DND-41 (cell line): ENCODE results near the gene GNAS.

Source experiments
- ATAC-seq: fragments of 200-7000 bp; cut with Tn5 transposase; 3 replicates; pipeline ENCODE4 v1.9.1; 2021; ENCODE audit warnings: low read depth; ENCODE audit not compliant: insufficient read depth
- DNase-seq: peaks from one replicate; pipeline ENCODE4 v3.0.0-alpha.2; 2020
- H2AFZ ChIP-seq: 2 replicates; pipeline ENCODE4 v1.6.0; 2012; ENCODE audit warnings: low read depth, low read length
- H3K27ac ChIP-seq: 2 replicates; pipeline ENCODE4 v1.5.1; 2012; ENCODE audit warnings: low read length, inconsistent platforms
- H3K27me3 ChIP-seq: fragments of 200-600 bp; sonication (generic); 2 replicates; pipeline ENCODE4 v1.6.0; 2012; ENCODE audit warnings: low read length, mild to moderate bottlenecking, inconsistent platforms; ENCODE audit not compliant: insufficient read depth, poor library complexity
- H3K36me3 ChIP-seq: 2 replicates; pipeline ENCODE4 v1.5.1; 2012; ENCODE audit warnings: low read length, inconsistent platforms; ENCODE audit not compliant: insufficient read depth
- H3K4me1 ChIP-seq: 2 replicates; pipeline ENCODE4 v1.5.1; 2012; ENCODE audit warnings: mild to moderate bottlenecking, low read length; ENCODE audit not compliant: insufficient read depth
- H3K4me2 ChIP-seq: 2 replicates; pipeline ENCODE4 v1.6.0; 2012; ENCODE audit warnings: mild to moderate bottlenecking, moderate library complexity, low read length, inconsistent platforms; ENCODE audit not compliant: insufficient read depth
- H3K4me3 ChIP-seq, 2 experiments: fragments of 200-600 bp in 1 of 2; shearing (Covaris generic) in 1 of 2; 2 replicates each; pipeline ENCODE4 v1.5.1; 2012 to 2016; ENCODE audit warnings: inconsistent platforms in 2 of 2, low read length in 2 of 2, mild to moderate bottlenecking in 2 of 2, low read depth in 1 of 2, moderate library complexity in 1 of 2
- H3K79me2 ChIP-seq: 2 replicates; pipeline ENCODE4 v1.6.0; 2012; ENCODE audit warnings: low read length, inconsistent platforms; ENCODE audit not compliant: insufficient read depth
- H3K9ac ChIP-seq: 2 replicates; pipeline ENCODE4 v1.6.0; 2012; ENCODE audit warnings: low read depth, mild to moderate bottlenecking, inconsistent platforms, low read length, moderate library complexity
- H3K9me3 ChIP-seq: 2 replicates; pipeline ENCODE4 v1.5.1; 2012; ENCODE audit warnings: low read length, moderate library complexity, mild to moderate bottlenecking, inconsistent platforms; ENCODE audit not compliant: insufficient read depth, severe bottlenecking
- H4K20me1 ChIP-seq: 2 replicates; pipeline ENCODE4 v1.6.0; 2012; ENCODE audit warnings: low read length; ENCODE audit not compliant: insufficient read depth
- CTCF ChIP-seq: IDR thresholded peaks from 2 replicates; pipeline ENCODE4 v1.5.1; 2012; ENCODE audit warnings: borderline replicate concordance, low read length, moderate library complexity, mild to moderate bottlenecking; ENCODE audit not compliant: poor library complexity, severe bottlenecking; ENCODE audit errors: extremely low read depth
- EZH2 ChIP-seq: IDR thresholded peaks from 3 replicates; pipeline ENCODE4 v1.6.1; 2012; ENCODE audit warnings: borderline replicate concordance, low read depth, mild to moderate bottlenecking, moderate library complexity, low read length, inconsistent platforms; ENCODE audit not compliant: severe bottlenecking

The GNAS gene

GRCh38 chr20:58913079-58913478 lies 60.6 kb downstream of the GNAS start:
- H3K9ac ChIP-seq: no peak overlapping the region
- H3K9me3 ChIP-seq: no peaks in the 10 kb centered on the region
- peaks cover 36% of the 10 kb centered on the region for H3K36me3 ChIP-seq
- peaks cover 29% of the 10 kb centered on the region for H4K20me1 ChIP-seq
- TF ChIP-seq CTCF (no peak), EZH2 (no peak)
- H3K27ac ChIP-seq: no peak overlapping the region
- no peaks in the 10 kb centered on the region for H3K4me1 ChIP-seq
- peak; percentile 14; the same call in 1 of the 3 replicates for ATAC-seq
- no peak overlapping the region for H2AFZ ChIP-seq
- DNase-seq: no peak
- H3K27me3 ChIP-seq: no peaks in the 10 kb centered on the region
- no peaks in the 10 kb centered on the region for H3K79me2 ChIP-seq
- H3K4me3 ChIP-seq: no peak overlapping the region
- H3K4me2 ChIP-seq: no peak overlapping the region

GRCh38 chr20:58918621-58919020 lies 66.1 kb downstream of the GNAS start:
- no peaks in the 10 kb centered on the region for H4K20me1 ChIP-seq
- H3K4me1 ChIP-seq: no peaks in the 10 kb centered on the region
- no peak overlapping the region for H2AFZ ChIP-seq
- H3K4me2 ChIP-seq: no peak overlapping the region
- no peaks in the 10 kb centered on the region for H3K79me2 ChIP-seq
- no peaks in the 10 kb centered on the region for H3K9me3 ChIP-seq
- no peak for DNase-seq
- no peaks in the 10 kb centered on the region for H3K36me3 ChIP-seq
- no peak for TF ChIP-seq CTCF
- no peak for TF ChIP-seq EZH2
- H3K9ac ChIP-seq: no peak overlapping the region
- peaks cover 16% of the 10 kb centered on the region for H3K27me3 ChIP-seq
- H3K4me3 ChIP-seq: no peak overlapping the region
- no peak overlapping the region for H3K27ac ChIP-seq
- no peak for ATAC-seq

DNA sequence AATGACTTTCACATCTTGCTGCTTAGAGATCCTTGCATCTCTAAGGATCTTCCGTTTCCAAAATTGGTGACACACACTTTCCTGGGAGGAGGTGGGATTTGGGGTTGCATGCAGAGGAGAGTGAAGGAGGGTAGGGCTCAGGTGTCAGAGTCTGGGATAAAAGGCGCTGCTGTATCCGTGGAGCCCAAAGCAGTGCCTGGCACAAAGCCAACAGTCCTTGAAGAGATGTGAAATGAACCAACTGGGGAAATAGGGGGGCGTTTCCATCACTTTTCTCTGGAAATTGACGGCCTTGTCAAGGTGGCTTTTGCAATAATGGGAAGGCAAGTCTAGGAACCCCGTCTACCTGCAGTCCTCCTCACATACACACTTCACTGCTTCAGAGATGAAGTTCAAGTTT lies 69.0 kb downstream of the GNAS start:
- Histone ChIP-seq H3K4me1 (no peaks in the 10 kb centered on the region), H3K27ac (no peak overlapping the region), H4K20me1 (no peaks in the 10 kb centered on the region), H3K79me2 (no peaks in the 10 kb centered on the region), H3K27me3 (peaks cover 24% of the 10 kb centered on the region), H3K4me2 (no peak overlapping the region), H2AFZ (no peak overlapping the region), H3K9ac (no peak overlapping the region), H3K9me3 (no peaks in the 10 kb centered on the region), H3K4me3 (no peak overlapping the region), H3K36me3 (no peaks in the 10 kb centered on the region)
- ATAC-seq (no peak), DNase-seq (no peak)
- TF ChIP-seq EZH2: no peak
- no peak for TF ChIP-seq CTCF

DNA sequence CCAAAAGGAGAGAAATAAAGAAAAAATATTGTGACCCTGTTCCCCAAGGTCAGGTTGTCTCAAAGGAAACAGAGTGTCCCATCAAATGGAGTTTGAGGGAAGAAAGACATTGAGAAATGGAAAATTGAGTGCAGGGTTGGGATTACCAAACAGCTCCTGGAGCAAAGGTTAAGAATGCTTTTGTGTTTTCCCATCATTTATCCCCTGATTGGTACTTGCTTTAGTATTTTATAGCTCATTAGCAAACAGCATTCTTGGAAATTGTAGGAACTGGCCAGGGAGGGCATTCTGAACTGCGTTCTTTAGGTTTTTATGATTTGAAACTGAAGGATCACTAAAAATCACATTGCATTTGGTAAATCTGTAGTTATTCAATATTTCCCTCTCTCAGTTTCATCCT lies 69.5 kb downstream of the GNAS start:
- Histone ChIP-seq H3K79me2 (no peaks in the 10 kb centered on the region), H3K9ac (no peak overlapping the region), H3K27me3 (peaks cover 24% of the 10 kb centered on the region), H2AFZ (no peak overlapping the region), H3K4me2 (no peak overlapping the region), H3K9me3 (no peaks in the 10 kb centered on the region), H3K36me3 (no peaks in the 10 kb centered on the region), H3K4me3 (no peak overlapping the region), H4K20me1 (no peaks in the 10 kb centered on the region), H3K27ac (no peak overlapping the region), H3K4me1 (no peaks in the 10 kb centered on the region)
- no peak for TF ChIP-seq EZH2
- TF ChIP-seq CTCF: no peak
- ATAC-seq: no peak
- no peak for DNase-seq
